Measurements from ENCODE around the gene ZNF620.
A peak's percentile ranks its signal among the peaks of the same experiment; 100 is the strongest.

Gene ZNF620

GRCh38 chr3:40523781-40524180, 17.9 kb downstream of the ZNF620 start:
- Histone ChIP-seq H3K4me3 (no peak overlapping the region), H3K27ac (peak overlapping the region in 1 of 2 donors; percentile 89)
- DNase-seq (ENCODE audit: low spot score): no peak
- no peak for TF ChIP-seq CTCF (IDR thresholded peaks at IDR 0.05)

- Histone ChIP-seq H3K4me3 (peak overlapping the region; percentile 86), H3K27ac (peak overlapping the region; percentile 81 to 89)
- DNase-seq (ENCODE audit: low spot score): no peak
- TF ChIP-seq CTCF (IDR thresholded peaks at IDR 0.05): no peak
Observed at GRCh38 chr3:40524222-40524567, 18.4 kb downstream of the ZNF620 start.

GRCh38 chr3:40524568-40525285, 18.9 kb downstream of the ZNF620 start, which contains the start of gene ZNF621:
Gene ZNF621, plus strand, starts transcription at chr3:40524960. Its CDS starts 881 bp downstream, at chr3:40525841.
- Histone ChIP-seq H3K27ac (peak within 1 kb of the TSS; percentile 81 to 89), H3K4me3 (peak within 1 kb of the TSS; percentile 86)
- TF ChIP-seq CTCF (IDR thresholded peaks at IDR 0.05): no peak
- peak; percentile 93 for DNase-seq (ENCODE audit: low spot score)

GRCh38 chr3:40528426-40528825, 22.6 kb downstream of the ZNF620 start:
- no peak overlapping the region for H3K27ac ChIP-seq
- H3K4me3 ChIP-seq: no peak overlapping the region
- TF ChIP-seq CTCF (IDR thresholded peaks at IDR 0.05): no peak
- DNase-seq (ENCODE audit: low spot score): no peak

GRCh38 chr3:40532252-40532651, 26.4 kb downstream of the ZNF620 start:
- no peak for DNase-seq (ENCODE audit: low spot score)
- Histone ChIP-seq H3K27ac (no peak overlapping the region), H3K4me3 (no peak overlapping the region)
- TF ChIP-seq CTCF (IDR thresholded peaks at IDR 0.05): no peak

- no peak for TF ChIP-seq CTCF (IDR thresholded peaks at IDR 0.05)
- Histone ChIP-seq H3K27ac (no peak overlapping the region), H3K4me3 (no peak overlapping the region)
- DNase-seq (ENCODE audit: low spot score): no peak
Observed at GRCh38 chr3:40534283-40534682, 28.4 kb downstream of the ZNF620 start.

GRCh38 chr3:40546816-40547215, 41.0 kb downstream of the ZNF620 start:
- TF ChIP-seq CTCF (IDR thresholded peaks at IDR 0.05): no peak
- H3K27ac ChIP-seq: no peak overlapping the region
- DNase-seq (ENCODE audit: low spot score): no peak
- no peak overlapping the region for H3K4me3 ChIP-seq

Measured in coronary artery (tissue), 2 donors.